IPS-NIHi11 (cell line): Measurements from ENCODE around the gene ATP6V1G2.
"Not testable (repeated sequence)": the region's sequence is repeated elsewhere in the genome, so short reads cannot be mapped to it uniquely, and the experiment has no call there.

ENCODE experiments used
- DNase-seq: peaks from one replicate; pipeline ENCODE4 v3.0.0; 2012; ENCODE audit warnings: mixed read lengths, low spot score

ATP6V1G2 gene

DNA sequence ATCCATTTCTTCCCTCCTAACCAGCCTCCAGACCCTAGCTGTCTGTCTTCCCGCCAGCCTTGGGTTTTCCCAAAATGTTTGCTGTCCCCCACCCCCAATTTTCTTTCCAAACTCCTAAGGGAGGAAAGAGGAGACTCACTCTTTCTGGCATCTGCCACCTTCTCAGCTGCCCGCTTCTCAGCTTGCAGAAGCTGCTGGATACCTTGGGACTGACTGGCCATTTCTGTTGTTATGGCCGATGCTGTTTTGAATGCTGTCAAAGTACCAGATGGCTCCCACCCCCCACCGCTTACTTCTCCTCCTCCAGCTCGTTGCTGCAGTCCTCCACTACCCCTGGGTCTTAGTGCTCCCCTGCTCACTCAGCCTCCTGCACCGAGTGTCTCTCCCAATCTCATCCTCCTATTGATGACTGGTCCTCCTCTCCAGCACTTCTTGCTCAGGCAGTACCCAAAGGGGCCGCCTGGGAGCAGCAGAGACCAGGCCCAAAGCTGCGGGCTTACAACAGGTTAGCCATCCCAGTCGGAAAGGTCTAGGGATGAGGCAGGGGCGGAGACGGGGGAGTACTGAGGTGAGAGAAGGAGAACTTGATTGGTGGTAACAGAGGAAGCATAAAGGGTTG lies at the start of gene ATP6V1G2:
Gene ATP6V1G2 (minus strand): TSS at position 270 of the 619 bp plus-strand sequence. CDS start 49 bp downstream, at position 221.
- peak; percentile 78 for DNase-seq

DNA sequence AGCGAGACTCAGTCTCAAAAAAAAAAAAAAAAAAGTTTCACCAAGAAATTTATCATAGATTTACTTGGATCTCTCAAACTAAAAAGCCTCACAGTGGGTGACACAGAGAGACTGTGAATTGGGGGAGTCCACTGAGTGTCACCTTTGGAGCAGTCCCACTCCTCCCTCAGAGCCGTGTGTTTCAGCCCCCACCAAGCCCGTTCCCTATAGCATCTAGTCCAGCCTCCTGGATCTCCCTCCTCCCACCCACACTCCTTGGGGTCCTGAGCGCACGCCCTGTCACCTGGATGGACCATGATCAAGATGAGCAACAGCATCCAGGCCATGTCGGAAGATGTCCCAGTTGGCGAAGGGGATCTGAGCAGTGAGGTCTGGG lies 46.0 kb upstream of the ATP6V1G2 start:
- DNase-seq, result no peak

GRCh38 chr6:31590691-31591090 lies 44.3 kb upstream of the ATP6V1G2 start:
- DNase-seq, result not testable (repeated sequence)

- DNase-seq, result no peak
Measured at GRCh38 chr6:31588871-31589650, 42.7 kb upstream of the ATP6V1G2 start.

- no peak for DNase-seq
Measured at GRCh38 chr6:31587791-31588777, 41.7 kb upstream of the ATP6V1G2 start.

DNA sequence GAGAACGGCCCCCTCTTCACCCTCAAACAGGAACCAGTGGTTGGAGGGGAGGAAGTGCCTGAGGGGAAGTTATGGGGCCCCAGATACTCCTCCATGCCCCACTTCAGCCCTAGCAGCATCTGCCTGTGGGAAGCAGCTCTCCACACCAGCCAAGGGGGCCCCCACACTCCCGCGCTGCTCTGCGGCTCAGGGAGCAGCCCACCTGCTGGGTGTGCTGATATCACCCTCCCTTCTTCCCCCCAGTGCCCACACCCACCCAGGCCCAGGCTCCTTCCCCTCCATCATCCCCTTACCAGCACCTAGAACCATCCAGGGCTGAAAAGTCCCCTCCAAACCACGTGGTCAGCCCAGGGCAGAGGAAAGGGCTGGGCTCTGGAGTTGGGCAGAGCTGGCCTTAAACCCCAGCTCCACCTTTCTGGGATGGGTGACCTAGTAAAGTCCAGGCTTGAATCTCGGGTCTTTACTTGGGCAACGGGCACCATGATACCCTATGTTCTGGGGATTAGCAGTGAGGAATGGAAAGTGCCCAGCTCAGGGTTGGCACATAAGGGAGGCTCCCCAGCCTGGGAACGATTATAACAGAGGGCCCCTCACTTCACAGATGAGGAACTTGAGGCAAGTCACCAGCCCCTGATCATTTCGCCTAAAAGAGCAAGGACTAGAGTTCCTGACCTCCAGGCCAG lies 40.3 kb upstream of the ATP6V1G2 start:
- no peak for DNase-seq

DNA sequence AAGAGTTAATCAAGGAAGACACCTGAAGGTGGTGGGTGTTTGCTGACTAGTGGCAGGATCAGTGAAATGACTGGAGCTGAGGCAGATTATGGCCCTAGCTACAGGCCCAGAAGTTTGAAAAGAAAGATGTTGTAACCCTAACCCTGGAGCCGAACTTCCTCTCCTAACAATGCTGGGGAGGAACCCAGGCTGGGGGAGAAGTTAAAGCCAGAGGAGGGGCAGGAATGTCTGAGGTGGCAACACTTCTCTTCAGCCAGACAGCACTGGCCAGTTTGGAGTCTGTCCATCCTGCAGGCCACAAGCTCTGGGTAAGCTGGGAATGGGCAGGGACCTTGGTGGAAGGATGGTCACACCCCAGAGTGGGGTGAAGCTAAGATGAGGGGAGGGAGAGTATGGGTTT lies 39.6 kb upstream of the ATP6V1G2 start, which contains the start of gene LST1:
Gene LST1 (plus strand): TSS at position 270 of the 400 bp plus-strand sequence. CDS start 1,023 bp downstream, outside the sequence.
- DNase-seq, result no peak

DNA sequence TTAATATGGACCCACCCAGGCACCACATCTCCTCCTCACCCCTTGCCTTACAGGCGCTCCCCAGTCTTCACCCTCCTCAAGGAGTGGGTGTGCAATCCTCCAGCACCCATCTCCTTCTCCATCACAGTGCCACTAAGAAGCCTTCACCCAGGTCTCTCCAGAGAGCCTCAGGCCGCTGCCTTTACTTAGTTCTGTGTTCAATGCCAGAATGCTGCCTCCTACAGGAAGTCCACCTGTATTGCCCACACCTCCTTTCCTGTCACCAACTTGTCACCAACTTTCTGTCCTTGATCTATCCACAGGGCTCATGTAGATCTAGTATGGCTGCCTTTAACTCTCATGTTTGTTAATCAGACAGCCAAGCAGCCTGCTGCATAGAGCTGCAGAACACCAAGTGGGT lies 39.1 kb upstream of the ATP6V1G2 start:
- peak; percentile 58 for DNase-seq

- no peak for DNase-seq
Measured at GRCh38 chr6:31582230-31582643, 35.8 kb upstream of the ATP6V1G2 start, which contains the start of gene LTB. Gene LTB (minus strand): TSS chr6:31582424. CDS start chr6:31582417, 7 bp downstream.

DNA sequence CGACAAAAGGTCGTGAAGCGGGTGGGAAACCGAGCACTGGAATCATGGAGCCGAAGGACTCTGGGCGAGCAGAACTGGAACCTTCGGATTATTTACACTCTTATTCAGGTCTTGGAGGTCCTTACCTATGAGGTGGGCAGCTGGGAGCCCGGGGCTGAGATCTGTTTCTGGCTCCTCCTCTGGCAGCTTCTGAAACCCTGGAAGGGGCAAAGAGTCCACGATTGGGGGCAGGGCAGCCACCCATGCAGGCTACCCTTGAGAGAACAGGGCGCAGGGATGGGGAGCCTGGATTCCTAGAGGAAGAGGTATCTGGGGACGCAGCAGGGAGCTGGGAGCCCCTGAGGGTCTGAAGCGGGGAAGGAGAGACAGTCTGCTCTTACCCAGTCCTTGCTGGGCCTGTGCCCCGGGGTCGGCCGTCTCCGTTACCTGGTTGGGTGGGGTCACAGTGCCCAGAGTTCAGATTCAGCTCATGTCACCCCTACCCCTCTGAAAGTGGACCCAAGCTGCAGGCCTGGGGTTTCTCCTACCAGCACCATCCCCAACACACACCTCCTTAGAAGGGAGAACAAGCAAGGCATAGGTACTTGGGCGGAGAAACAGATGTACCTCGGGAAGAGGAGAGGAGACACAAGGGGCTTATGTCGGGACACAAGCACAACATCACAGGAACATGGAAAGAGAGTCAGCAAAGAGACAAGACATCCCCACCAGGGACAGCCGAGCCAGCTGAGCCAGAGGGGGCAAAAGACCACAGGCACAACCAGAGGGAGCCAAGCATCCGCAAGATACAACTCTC lies 35.2 kb upstream of the ATP6V1G2 start:
- no peak for DNase-seq

DNA sequence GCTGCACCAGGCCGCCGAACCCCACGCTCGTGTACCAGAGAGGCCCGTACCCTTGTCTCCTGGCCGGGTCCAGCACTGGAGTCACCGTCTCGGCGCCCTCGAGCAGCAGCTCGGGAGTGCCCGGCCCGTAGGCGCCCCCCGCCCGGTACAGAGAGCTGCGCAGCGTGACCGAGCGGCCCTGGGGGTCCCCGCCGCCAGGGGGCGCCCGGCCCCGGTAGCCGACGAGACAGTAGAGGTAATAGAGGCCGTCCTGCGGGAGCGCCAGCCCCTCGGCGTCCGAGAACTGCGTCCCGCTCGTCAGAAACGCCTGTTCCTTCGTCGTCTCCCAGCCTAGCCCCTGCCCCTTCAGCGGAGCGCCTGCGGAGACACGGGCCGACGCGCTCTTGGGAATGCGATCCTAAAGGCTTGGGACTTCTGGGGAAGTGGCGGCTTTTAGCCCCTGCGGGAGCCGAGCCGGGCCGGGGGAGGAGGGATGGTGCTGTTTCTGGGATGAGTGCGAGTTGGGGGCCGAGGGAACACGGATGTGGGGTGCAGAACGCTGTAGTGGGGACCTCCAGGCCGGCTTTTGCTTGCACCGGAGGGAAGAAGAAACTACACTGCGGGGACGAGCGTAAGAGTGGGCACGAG lies 34.5 kb upstream of the ATP6V1G2 start:
- DNase-seq, result peak; percentile 95

DNA sequence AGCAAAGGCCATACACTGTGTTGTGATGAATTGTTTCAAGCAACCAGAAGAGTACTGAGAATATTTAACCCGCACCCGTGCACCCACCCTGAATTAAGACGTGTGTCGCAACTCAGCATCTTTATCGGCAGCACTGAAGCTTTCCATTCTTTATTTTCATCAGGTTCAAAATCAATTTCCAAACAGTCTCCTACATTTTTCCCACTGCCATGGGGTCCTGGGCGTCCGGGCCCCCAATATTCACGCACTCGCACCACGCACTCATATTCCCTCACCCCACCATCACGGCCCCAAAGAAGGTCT lies 34.0 kb upstream of the ATP6V1G2 start:
- DNase-seq, result no peak

DNA sequence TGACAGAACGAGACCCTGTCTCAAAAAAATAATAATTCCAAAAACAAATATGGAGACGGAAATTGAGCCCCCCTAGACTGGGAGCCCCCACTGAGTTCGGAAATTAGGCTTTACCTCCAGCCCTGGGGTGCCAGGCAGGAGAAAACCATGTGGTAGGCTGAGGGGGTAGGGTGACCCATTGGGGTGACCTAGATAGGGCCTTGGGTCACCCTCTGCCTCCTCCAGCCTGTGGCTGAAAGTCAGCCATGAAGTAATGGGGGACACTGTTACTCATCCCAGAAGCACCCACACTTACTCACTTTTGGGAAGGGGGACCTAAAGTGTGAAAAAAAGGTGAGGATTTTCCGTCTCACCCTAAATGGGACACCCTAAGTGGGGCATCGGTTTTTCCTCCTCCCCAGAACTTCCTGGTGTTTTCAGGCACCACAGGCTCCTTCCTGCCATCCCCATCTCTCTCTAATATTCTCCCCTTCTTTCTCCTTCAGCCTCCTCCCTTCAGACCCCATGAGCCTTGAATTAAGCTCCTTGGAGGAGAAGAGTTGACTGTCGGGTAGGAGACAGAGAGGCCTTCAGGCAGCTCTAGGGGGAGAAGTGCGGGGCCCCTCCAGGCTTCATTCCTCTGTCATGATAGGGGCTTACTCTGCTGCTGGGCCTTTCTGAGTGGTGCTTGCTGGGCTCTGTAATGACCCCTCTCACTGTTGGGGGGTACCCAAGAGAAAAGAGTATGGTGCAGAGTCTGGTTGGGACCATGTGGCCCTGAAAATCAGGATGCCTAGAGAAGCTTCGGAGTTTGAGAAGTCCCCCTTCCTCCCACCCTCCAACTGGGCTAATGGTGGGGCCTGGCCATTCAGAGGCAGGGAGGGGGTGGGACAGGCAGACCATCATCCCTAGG lies 33.4 kb upstream of the ATP6V1G2 start:
- no peak for DNase-seq

- DNase-seq, result no peak
Measured at GRCh38 chr6:31579119-31579505, 32.7 kb upstream of the ATP6V1G2 start.

GRCh38 chr6:31578184-31579118 lies 32.0 kb upstream of the ATP6V1G2 start:
- no peak for DNase-seq

DNA sequence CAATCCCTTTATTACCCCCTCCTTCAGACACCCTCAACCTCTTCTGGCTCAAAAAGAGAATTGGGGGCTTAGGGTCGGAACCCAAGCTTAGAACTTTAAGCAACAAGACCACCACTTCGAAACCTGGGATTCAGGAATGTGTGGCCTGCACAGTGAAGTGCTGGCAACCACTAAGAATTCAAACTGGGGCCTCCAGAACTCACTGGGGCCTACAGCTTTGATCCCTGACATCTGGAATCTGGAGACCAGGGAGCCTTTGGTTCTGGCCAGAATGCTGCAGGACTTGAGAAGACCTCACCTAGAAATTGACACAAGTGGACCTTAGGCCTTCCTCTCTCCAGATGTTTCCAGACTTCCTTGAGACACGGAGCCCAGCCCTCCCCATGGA lies 31.2 kb upstream of the ATP6V1G2 start:
- DNase-seq, result no peak

DNA sequence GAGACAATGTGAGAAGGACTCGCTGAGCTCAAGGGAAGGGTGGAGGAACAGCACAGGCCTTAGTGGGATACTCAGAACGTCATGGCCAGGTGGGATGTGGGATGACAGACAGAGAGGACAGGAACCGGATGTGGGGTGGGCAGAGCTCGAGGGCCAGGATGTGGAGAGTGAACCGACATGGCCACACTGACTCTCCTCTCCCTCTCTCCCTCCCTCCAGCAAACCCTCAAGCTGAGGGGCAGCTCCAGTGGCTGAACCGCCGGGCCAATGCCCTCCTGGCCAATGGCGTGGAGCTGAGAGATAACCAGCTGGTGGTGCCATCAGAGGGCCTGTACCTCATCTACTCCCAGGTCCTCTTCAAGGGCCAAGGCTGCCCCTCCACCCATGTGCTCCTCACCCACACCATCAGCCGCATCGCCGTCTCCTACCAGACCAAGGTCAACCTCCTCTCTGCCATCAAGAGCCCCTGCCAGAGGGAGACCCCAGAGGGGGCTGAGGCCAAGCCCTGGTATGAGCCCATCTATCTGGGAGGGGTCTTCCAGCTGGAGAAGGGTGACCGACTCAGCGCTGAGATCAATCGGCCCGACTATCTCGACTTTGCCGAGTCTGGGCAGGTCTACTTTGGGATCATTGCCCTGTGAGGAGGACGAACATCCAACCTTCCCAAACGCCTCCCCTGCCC lies 30.6 kb upstream of the ATP6V1G2 start:
- no peak for DNase-seq
